GM23248 (cell line): ENCODE measurements around the gene ZNF792. TPM values are rescaled to one million over a fixed set of nuclear protein-coding genes. Genes with fewer than 3 reads are reported as not detected.
"Not testable (repeated sequence)": the region's sequence is repeated elsewhere in the genome, so short reads cannot be mapped to it uniquely, and the experiment has no call there.

ENCODE experiments used
- DNase-seq: peaks from one replicate; pipeline ENCODE4 v3.0.0-alpha.2; 2015
- H2AFZ ChIP-seq: fragments of 200-600 bp; sonication (generic); 2 replicates; pipeline ENCODE4 v1.6.1; 2016; ENCODE audit warnings: antibody characterized with exemption
- H3F3A ChIP-seq: fragments of 200-600 bp; sonication (generic); 2 replicates; pipeline ENCODE4 v1.6.1; 2016; ENCODE audit warnings: mild to moderate bottlenecking, antibody characterized with exemption, mixed run types; ENCODE audit not compliant: insufficient read depth
- H3K27ac ChIP-seq: fragments of 200-600 bp; sonication (generic); 2 replicates; pipeline ENCODE4 v1.5.1; 2016; ENCODE audit warnings: mild to moderate bottlenecking
- H3K27me3 ChIP-seq: fragments of 200-600 bp; sonication (generic); replicated peaks from 2 replicates; pipeline ENCODE4 v1.6.1; 2016; ENCODE audit warnings: mild to moderate bottlenecking; ENCODE audit not compliant: insufficient read depth
- H3K36me3 ChIP-seq: fragments of 200-600 bp; sonication (generic); 2 replicates; pipeline ENCODE4 v1.6.1; 2016; ENCODE audit warnings: low read depth, mild to moderate bottlenecking
- H3K4me1 ChIP-seq: fragments of 200-600 bp; sonication (generic); 2 replicates; pipeline ENCODE4 v1.6.1; 2016; ENCODE audit warnings: mild to moderate bottlenecking; ENCODE audit not compliant: insufficient read depth
- H3K4me2 ChIP-seq: fragments of 200-600 bp; sonication (generic); one replicate; pipeline ENCODE4 v1.6.1; 2016; ENCODE audit warnings: mild to moderate bottlenecking; ENCODE audit not compliant: unreplicated experiment
- H3K4me3 ChIP-seq: fragments of 200-600 bp; sonication (generic); 2 replicates; pipeline ENCODE4 v1.5.1; 2016; ENCODE audit warnings: mild to moderate bottlenecking
- H3K79me2 ChIP-seq: fragments of 200-600 bp; sonication (generic); 2 replicates; pipeline ENCODE4 v1.6.1; 2016; ENCODE audit warnings: mild to moderate bottlenecking; ENCODE audit not compliant: insufficient read depth
- H3K9ac ChIP-seq: fragments of 200-600 bp; sonication (generic); 2 replicates; pipeline ENCODE4 v1.6.1; 2016; ENCODE audit warnings: mild to moderate bottlenecking
- H3K9me2 ChIP-seq: fragments of 200-600 bp; sonication (generic); 2 replicates; pipeline ENCODE4 v1.6.1; 2016; ENCODE audit warnings: mixed run types, mild to moderate bottlenecking, moderate library complexity; ENCODE audit not compliant: insufficient read depth
- H3K9me3 ChIP-seq: fragments of 200-600 bp; sonication (generic); one replicate; pipeline ENCODE4 v1.6.1; 2017; ENCODE audit warnings: low read depth
- H4K20me1 ChIP-seq: fragments of 200-600 bp; sonication (generic); 2 replicates; pipeline ENCODE4 v1.6.0; 2016; ENCODE audit not compliant: insufficient read depth
- EZH2 ChIP-seq: fragments of 200-600 bp; sonication (generic); IDR thresholded peaks from 2 replicates; pipeline ENCODE4 v1.6.1; 2018; ENCODE audit warnings: antibody characterized with exemption, mild to moderate bottlenecking; ENCODE audit not compliant: insufficient read depth, poor library complexity, severe bottlenecking
- EZH2phosphoT487 ChIP-seq: fragments of 200-600 bp; sonication (generic); IDR thresholded peaks from 2 replicates; pipeline ENCODE4 v1.6.1; 2018; ENCODE audit warnings: antibody characterized with exemption, moderate library complexity, mild to moderate bottlenecking, low read depth; ENCODE audit not compliant: insufficient read depth
- WGBS, 2 experiments: methylation state at CpG; one replicate each; pipeline ENCODE4 v1.1.6; 2015 to 2017; ENCODE audit warnings: low lambda C conversion rate in 2 of 2, low coverage in 1 of 2; ENCODE audit errors: missing lambda C conversion rate in 2 of 2; 5-methylcytosine and 5-hydroxymethylcytosine counted together
- in situ Hi-C: fragments of 300-500 bp; cut with MboI; formaldehyde crosslinking; loops from 2 replicates; pipeline ENCODE4 v1.15.0; 2020
- polyA plus RNA-seq: library from polyadenylated mRNA; unstranded; fragments of >200 nt; fragmentation: Nextera tagmentation; extraction: Ambion mirVana; gene quantifications from 2 replicates; pipeline ENCODE4 v1.2.1, GENCODE V29; 2016
- total RNA-seq: library from RNA; depleted of rRNA; stranded (reverse); fragments of >200 nt; shearing (Covaris generic); gene quantifications from 2 replicates; pipeline ENCODE4 v1.2.3, GENCODE V29; 2014

ZNF792 gene
- total and polyA plus RNA-seq, 2 experiments from 2014 or later, result 0.63 to 1.8 TPM

DNA sequence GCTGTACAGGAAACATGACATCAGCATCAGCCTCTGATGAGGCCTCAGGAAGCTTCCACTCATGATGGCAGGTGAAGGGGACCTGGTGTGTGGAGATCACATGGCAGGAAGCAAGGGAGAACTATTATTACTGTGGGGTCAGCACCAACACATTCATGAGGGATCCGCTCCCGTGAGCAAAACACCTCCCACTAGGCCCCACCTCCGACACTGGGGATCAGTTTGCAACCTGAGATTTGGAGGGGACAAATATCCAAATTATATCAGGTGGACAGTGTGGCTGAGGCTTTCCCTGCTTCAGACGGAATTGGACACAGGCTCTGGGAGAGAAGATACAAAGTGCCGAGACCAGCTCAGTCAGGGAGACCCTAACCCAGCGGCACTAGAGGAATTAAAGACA, 5.7 kb upstream of the ZNF792 start:
- H2AFZ ChIP-seq, result no peak overlapping the region
- in situ Hi-C loops, result no loop called here

GRCh38 chr19:34967551-34967950, 3.5 kb upstream of the ZNF792 start:
- H3K4me1 ChIP-seq, result peaks cover 7% of the 10 kb centered on the region; the same call in 1 of the 2 replicates
- H3K36me3 ChIP-seq, result no peaks in the 10 kb centered on the region
- in situ Hi-C loops, result no loop called here
- WGBS, 2 experiments, result 27 to 34% methylated on average over 6 of the region's 6 CpGs
- no peaks in the 10 kb centered on the region for H4K20me1 ChIP-seq
- no peak overlapping the region for H2AFZ ChIP-seq
- no peaks in the 10 kb centered on the region for H3F3A ChIP-seq
- TF ChIP-seq EZH2phosphoT487, result no peak
- no peak for TF ChIP-seq EZH2
- no peak overlapping the region for H3K4me3 ChIP-seq
- H3K9ac ChIP-seq, result no peak overlapping the region
- H3K4me2 ChIP-seq, result no peak overlapping the region
- no peak overlapping the region for H3K27ac ChIP-seq
- no peaks in the 10 kb centered on the region for H3K27me3 ChIP-seq
- H3K9me2 ChIP-seq, result no peaks in the 10 kb centered on the region
- DNase-seq, result no peak
- H3K79me2 ChIP-seq, result peaks cover 9% of the 10 kb centered on the region
- no peaks in the 10 kb centered on the region for H3K9me3 ChIP-seq

More for the DNA sequence above, 5.7 kb upstream of the ZNF792 start:
- H3K27me3 ChIP-seq, result no peaks in the 10 kb centered on the region
- no peaks in the 10 kb centered on the region for H3K9me2 ChIP-seq
- H3K4me3 ChIP-seq, result no peak overlapping the region
- H3K36me3 ChIP-seq, result no peaks in the 10 kb centered on the region
- no peaks in the 10 kb centered on the region for H3K79me2 ChIP-seq
- H3K27ac ChIP-seq, result no peak overlapping the region
- no peaks in the 10 kb centered on the region for H3F3A ChIP-seq
- H3K4me2 ChIP-seq, result no peak overlapping the region
- WGBS, 2 experiments, result 61 to 72% methylated on average over 6 of the region's 6 CpGs
- H3K9me3 ChIP-seq, result no peaks in the 10 kb centered on the region
- no peak for DNase-seq
- TF ChIP-seq EZH2phosphoT487, result no peak
- TF ChIP-seq EZH2, result no peak
- H4K20me1 ChIP-seq, result no peaks in the 10 kb centered on the region
- H3K9ac ChIP-seq, result no peak overlapping the region
- no peaks in the 10 kb centered on the region for H3K4me1 ChIP-seq

DNA sequence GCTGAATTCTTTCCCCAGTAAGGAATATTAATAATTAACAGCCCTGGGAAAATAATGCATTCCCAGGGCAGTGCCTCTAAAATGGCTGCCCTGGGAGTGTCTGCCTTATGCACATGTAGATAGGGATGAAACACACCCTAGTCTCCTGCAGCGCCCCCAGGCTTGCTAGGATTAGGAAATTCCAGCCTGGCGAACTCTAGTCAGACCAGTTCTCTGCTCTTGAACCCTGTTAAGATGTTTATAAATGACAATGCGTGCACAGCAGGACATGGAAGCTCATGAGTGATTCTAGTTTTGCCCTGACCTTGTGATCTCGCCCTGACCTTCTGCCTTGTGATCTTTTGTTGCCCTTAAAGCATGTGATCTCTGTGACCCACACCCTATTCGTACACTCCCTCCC, 1.5 kb upstream of the ZNF792 start:
- H3K4me1 ChIP-seq, result peaks cover 21% of the 10 kb centered on the region; the same call in 1 of the 2 replicates
- not testable (repeated sequence) for H3K36me3 ChIP-seq, H4K20me1 ChIP-seq

DNA sequence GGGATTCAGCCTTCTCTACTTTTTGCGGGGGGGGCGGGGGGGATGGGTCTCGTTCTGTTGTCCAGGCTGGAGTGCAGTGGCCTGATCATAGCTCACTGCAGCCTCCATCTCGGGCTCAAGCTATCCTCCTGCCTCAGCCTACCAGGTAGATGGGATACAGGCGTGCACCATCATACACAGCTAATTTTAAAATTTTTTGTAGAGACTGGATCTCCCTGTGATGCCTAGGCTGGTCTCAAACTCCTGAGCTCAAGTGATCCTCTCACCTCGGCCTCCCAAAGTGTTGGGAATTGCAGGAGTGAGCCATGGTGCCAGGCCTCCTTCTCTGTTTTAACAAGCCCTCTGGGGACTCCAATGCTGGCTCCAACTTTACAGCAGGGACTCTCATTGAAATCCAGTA, 569 bp upstream of the ZNF792 start:
- Histone ChIP-seq H3K9me3 (no peaks in the 10 kb centered on the region), H3K36me3 (0 out of 2 replicates have a peak, but pooled peaks cover 3% of the 10 kb centered on the region), H3K9me2 (no peaks in the 10 kb centered on the region), H3K27me3 (no peaks in the 10 kb centered on the region), H3K27ac (no peak overlapping the region), H3K4me2 (no peak overlapping the region), H3K79me2 (peaks cover 20% of the 10 kb centered on the region), H2AFZ (no peak overlapping the region), H4K20me1 (no peaks in the 10 kb centered on the region), H3K9ac (no peak overlapping the region), H3F3A (peaks cover 6% of the 10 kb centered on the region; the same call in 1 of the 2 replicates), H3K4me3 (no peak overlapping the region), H3K4me1 (peaks cover 21% of the 10 kb centered on the region; the same call in 1 of the 2 replicates)
- TF ChIP-seq EZH2 (no peak), EZH2phosphoT487 (no peak)
- in situ Hi-C loops, result no loop called here
- no peak for DNase-seq
- 20 to 22% methylated on average over 2 to 6 of the region's 6 CpGs for WGBS, 2 experiments

More for the DNA sequence above, 1.5 kb upstream of the ZNF792 start:
- H3K4me2 ChIP-seq, DNase-seq, in situ Hi-C loops, H2AFZ ChIP-seq, H3K27ac ChIP-seq, H3K4me3 ChIP-seq, H3K9ac ChIP-seq, H3K9me3 ChIP-seq, H3K9me2 ChIP-seq, H3F3A ChIP-seq, H3K27me3 ChIP-seq: not testable (repeated sequence)
- WGBS, 2 experiments, result 48 to 51% methylated on average over 5 of the region's 5 CpGs
- H3K79me2 ChIP-seq, result peaks cover 20% of the 10 kb centered on the region
